GM21717 (cell line): ENCODE measurements around the gene RASGEF1B.

ENCODE experiments used
- ATAC-seq: cut with Tn5 transposase; IDR thresholded peaks from one replicate; pipeline ENCODE4 v1.9.1; 2021; ENCODE audit warnings: mild to moderate bottlenecking, moderate library complexity; ENCODE audit not compliant: unreplicated experiment

The RASGEF1B gene

GRCh38 chr4:81471588-81472280, at the start of gene RASGEF1B:
Gene RASGEF1B (minus strand): TSS chr4:81471907. CDS start chr4:81459508, 12,399 bp downstream.
- peak; percentile 96 for ATAC-seq

- ATAC-seq, result no peak
Measured at GRCh38 chr4:81519856-81520255, 48.1 kb upstream of the RASGEF1B start.

DNA sequence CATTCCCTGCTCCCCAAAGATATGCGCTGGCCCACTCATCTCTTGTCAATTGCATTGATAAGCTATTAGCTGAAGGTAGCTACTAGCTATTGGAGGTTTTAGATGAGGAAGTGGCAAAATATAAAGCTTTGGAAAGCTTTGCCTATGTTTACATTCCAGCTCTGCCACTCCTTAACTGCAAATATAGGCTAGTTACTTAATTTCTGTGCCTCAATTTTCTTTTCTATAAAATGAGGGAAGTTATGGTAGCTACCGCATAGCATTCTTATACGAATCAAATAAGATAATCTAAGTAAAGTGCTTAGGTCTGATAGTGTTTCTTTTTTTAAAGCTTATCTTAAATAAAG, 47.7 kb upstream of the RASGEF1B start:
- ATAC-seq, result no peak

DNA sequence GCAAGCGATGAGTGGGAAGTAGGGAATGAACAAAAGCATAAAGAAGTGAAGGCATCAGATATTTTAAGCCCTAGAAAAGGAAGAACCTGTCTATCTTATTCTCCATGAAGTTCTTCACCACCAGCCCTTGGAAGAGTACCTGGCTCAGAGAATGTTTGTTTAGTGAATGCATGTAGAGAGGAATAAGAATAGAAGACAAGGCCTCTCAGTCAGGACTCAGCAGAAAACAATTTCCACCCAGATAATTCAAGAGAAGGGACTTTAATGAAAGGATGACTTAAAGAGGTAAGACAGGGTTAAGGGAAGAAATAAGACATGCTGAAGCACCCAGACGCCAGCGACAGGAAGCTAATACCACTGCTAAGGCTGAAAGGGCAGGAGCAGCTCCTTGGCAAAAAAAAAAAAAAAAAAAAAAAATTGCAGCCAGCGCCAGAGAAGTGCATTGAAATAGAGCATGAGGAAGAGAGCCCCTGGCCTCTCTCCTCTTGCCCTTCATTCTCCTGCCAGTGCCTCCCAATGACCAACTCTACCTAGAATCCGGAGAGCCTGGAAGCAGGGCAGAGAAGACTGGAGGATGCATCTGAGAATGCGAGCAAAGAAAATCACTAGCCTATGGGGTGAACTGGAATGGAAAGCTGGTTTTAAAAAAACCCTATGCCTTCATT, 47.2 kb upstream of the RASGEF1B start:
- ATAC-seq, result no peak

DNA sequence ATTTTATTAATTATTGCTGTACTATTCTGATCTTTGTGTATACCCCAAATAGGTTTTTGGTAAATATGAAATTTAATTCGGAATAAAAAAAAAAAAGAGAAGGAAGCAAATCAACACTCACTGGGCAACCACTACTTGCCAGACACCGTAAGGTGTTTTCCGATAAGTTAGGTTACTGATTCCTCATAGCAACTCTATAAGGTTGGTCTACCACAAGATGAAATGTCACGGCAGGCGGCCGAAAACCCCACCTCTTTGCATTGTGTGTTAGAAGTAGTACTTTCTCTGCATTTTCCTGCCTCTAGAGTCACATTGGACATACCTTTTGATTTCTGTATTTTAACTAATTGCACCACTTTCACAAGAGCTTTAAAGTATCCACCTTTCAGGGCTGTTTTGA, 44.5 kb upstream of the RASGEF1B start:
- no peak for ATAC-seq

GRCh38 chr4:81512757-81513501, 41.2 kb upstream of the RASGEF1B start:
- ATAC-seq, result no peak

- ATAC-seq, result no peak
Measured at GRCh38 chr4:81512001-81512756, 40.5 kb upstream of the RASGEF1B start.

DNA sequence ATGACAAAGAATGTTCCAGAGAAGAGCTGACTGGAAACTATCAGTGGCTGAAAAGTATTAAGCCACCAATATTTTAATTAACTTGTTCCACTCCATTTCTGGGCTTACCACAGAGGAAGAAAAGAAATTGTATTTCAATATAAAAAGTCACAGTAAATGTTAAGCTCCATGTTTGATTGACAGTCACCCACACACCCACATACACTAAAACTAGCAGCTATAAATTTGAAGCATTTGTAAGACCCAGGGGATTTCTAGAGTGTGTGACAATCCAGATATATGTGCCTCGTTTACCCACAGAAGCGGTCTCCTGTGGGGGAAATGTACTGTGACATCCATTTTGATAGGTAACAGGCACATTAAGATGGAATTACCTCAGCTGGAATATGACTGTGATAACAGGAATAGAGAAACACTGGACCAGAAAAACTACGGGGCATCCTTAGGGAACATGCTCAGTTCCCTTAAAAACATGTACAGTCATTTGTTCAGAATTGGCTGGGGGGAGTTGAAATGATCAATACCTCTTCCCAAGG, 39.0 kb upstream of the RASGEF1B start:
- no peak for ATAC-seq

DNA sequence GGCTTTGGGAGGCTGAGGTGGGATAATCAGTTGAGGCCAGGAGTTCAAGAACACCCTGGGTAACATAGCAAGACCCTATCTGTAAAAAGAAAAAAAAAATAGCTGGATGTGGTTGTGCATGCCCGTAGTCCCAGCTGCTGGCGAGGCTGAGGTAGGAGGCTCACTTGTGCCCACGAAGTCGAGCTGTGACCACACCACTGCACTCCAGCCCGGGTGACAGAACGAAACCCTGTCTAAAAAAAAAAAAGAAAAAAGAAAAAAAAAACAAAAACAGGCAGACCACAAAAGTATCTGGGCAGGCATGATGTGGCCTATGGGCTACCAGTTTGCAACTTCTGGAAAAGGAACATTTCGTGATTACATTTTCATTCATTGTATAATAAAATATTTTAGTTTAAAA, 38.1 kb upstream of the RASGEF1B start:
- ATAC-seq, result no peak

- no peak for ATAC-seq
Measured at GRCh38 chr4:81509191-81509590, 37.5 kb upstream of the RASGEF1B start.

- no peak for ATAC-seq
Measured at GRCh38 chr4:81508411-81509185, 36.9 kb upstream of the RASGEF1B start.

DNA sequence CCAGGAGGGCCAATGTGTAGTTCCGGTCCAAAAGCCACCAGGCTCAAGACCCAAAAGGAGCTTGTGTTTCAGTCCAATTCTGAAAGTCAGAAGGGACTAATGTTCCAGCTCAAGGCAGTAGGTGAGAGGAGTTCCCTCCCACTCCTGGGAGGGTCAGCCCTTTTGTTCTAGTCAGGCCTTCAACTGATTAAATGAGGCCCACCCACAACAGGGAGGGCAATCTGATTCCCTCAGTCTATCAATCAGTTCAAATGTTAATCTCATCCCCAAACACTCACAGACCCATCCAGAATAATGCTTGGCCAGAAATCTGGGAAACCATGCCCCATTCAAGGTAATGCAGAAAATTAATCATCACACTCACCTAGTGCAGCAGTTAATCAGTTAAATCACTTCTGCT, 35.8 kb upstream of the RASGEF1B start:
- no peak for ATAC-seq

DNA sequence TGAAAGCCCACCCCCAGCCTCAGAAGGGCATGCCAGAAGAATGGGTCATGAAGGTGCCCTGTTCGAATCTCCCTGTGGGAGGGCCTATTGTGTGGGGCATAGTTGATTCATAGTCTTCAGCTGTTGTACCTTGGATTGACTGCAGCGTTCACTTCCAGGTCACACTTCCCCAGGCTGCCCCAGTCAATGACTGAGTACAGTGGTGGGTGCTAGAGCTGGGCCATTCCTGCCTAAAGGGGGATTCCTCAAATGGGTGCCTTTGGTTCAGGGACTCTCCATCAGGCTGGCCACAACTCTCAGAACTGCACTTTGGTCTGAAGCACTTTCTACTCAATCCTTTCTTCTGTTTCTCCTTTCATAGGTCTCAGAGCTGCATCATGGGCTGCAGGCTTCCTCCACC, 35.0 kb upstream of the RASGEF1B start:
- ATAC-seq, result peak; percentile 79

GRCh38 chr4:81505726-81506125, 34.0 kb upstream of the RASGEF1B start:
- no peak for ATAC-seq

DNA sequence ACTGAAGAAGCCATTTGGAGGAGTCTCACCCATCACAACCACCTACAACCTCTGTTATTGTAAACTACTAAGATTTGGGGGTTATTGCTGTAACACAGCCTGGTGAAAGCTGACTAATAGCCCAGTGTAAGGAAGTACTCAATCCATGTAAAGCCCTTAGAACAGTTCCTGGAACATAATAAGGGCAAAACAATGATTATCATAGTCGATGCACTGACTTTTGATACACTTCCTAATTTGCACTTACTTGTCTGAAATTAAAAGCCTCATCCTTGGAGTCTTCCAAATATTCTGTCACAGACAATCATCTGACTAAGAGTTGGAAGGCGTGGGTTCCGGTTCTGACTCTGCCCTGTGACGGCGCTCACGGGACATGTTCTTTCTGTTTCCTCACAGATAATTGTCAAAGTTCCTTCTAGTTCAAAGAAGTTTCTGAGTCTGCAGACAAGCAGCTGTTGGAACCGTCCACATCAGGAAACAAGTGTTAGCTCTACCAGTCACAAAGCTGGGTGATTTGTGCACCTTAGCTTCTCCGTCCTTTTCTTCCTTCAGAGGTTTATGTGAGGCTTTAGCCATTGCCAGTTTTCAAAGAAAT, 33.4 kb upstream of the RASGEF1B start:
- ATAC-seq, result peak; percentile 56

DNA sequence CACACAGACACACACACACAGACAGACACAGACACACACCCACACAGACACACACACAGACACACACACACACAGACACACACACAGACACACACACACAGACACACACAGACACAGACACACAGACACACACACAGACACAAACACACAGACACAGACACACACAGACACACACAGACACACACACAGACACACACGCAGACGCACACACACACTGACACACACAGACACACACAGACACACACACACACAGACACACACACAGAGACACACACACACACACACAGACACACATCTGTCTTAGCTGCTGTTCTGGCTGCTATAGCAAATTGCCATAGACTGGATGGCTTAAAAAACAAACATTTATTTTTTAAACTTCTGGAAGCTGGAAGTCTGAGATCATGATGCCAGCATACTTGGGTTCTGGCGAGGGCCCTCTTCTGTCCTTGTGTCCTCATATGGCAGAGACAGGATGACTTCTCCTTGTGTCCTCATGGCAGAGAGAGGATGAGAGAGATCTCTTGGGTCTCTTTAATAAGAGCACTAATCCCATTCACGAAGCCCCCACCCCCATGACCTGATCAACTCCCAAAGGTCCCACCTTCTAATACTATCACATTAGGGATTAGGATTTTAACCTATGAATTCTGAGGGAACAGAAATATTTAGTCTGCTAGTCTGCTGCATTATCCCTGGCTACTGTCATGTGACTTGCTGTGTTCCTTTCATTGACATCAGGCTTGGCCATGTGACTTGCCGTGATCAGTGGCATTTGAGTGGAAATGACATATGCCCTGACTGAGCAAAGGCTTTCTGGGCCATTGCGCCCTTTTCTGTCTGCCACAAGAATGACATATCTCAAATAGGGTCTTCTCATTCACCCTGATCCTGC, 32.7 kb upstream of the RASGEF1B start:
- ATAC-seq, result no peak

DNA sequence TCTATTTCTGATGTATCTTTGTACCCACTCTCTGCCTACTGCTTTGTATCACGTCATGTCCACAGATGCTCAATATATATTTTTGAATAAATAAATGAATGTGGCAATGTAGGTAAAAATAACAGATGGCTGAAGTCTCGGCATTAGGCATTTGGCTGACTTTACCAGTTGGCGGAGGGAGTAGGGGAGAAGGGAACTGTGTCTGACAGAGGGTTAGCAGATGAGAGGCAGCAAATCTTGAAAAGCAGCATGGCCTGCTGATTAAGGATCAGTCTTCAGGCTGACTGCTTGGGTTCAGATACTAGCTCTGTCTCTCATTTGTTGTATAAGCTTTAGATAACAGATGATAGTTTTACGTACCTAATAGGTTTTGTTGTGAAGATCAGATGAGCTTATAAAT, 31.9 kb upstream of the RASGEF1B start:
- no peak for ATAC-seq

DNA sequence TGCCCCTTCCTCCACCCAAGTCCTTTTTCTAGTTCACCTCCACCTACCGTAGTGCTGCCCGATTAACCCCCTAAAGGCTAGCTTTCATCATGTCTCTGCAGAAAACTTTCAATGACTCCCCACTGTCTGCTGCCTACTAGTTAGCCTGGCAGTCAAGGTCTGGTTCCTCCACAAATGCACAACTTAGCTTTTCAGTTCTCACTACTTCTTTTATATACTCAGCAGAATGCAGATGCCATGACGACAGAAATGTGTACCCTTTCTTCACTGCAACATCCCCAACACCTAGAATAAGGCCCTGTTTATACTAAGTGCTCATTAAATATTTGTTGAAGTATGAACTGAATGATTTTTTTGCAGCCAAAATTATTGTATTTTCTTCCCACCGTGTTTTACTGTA, 30.9 kb upstream of the RASGEF1B start:
- no peak for ATAC-seq

- no peak for ATAC-seq
Measured at GRCh38 chr4:81499840-81500239, 28.1 kb upstream of the RASGEF1B start.
